ENCODE results near the gene FLYWCH2. TPM values are rescaled to one million over a fixed set of nuclear protein-coding genes. Genes with fewer than 3 reads are reported as not detected.
"Not testable (repeated sequence)": the region's sequence is repeated elsewhere in the genome, so short reads cannot be mapped to it uniquely, and the experiment has no call there.

Gene FLYWCH2
- polyA plus RNA-seq, 4 donors, result 21.1 to 30.0 (median 23.1) TPM

DNA sequence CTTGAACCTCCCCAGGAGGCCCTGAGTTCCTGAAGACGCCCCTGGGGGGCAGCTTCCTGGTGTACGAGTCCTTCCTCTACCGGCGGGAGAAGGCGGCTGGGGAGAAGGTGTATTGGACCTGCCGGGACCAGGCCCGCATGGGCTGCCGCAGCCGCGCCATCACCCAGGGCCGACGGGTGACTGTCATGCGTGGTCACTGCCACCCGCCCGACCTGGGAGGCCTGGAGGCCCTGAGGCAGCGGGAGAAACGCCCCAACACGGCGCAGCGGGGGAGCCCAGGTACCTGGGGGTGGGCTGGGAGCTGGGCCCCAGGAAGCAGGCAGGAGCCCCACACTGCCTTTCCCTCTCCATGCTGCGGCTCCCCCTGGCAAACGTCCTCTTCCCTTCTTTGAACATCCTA, 50.7 kb downstream of the FLYWCH2 start:
- no peak for DNase-seq (ENCODE audit: low read depth in 4 of 4, low spot score in 3 of 4)

DNA sequence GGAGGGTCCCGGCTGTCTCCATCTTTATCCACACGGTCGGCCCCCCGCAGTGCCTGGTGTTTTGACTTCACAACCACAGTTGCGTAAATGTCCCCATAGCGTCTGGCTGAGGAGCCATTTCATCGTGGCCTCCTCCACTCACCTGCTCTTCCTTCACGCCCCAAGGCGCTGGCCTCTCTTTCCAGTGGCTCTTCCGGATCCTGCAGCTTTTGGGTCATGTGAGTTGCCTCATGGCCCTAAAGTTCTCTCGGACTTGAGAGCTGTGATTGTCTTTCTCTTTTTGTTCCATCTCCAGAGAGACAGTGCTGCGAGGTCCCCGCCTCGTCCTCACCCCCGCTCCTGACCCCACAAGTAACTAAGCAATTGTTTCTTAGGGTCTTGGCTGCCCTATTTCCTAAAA, 51.4 kb downstream of the FLYWCH2 start:
- DNase-seq (ENCODE audit: low read depth in 4 of 4, low spot score in 3 of 4), result no peak

DNA sequence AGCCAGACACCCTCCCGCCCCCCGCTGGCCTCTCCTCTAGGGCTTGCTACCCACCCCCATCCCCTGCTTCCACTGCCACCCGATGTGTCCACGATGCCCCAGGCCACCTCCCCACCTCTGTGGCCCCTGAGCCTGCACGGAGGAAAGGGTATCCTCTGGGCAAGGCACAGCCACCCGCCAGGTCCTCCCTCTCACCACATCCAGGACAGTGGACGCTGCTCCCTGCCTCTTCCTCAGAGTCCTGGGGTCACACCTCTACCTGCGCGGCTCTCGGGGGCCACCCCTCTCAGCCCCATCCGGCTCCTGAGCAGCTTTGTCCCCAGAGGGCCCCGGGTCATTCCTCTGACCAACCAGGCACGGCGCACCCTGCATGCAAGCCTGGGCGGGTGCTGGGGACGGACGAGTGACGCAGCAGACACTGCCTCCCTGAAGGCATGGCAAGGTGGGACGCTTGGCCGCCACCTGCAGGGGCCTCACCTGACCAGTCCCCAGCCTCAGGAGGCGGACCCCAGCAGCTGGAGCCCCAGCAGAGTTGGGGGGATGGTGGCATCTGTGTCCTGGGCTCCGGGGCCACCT, 53.5 kb downstream of the FLYWCH2 start:
- DNase-seq (ENCODE audit: low read depth in 4 of 4, low spot score in 3 of 4), result no peak

DNA sequence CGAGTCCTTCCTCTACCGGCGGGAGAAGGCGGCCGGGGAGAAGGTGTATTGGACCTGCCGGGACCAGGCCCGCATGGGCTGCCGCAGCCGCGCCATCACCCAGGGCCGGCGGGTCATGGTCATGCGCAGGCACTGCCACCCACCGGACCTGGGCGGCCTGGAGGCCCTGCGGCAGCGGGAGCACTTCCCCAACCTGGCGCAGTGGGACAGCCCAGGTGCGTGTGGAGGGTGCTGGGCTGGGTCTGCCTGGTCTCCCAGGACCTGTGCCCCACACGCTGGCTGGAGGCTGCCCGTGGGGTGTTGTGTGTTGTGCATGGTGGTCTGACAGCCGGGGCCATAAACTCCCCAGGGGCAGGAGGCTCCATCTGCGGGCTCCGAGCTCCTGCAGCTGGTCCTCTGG, 54.2 kb downstream of the FLYWCH2 start:
- no peak for DNase-seq (ENCODE audit: low read depth in 4 of 4, low spot score in 3 of 4)

DNA sequence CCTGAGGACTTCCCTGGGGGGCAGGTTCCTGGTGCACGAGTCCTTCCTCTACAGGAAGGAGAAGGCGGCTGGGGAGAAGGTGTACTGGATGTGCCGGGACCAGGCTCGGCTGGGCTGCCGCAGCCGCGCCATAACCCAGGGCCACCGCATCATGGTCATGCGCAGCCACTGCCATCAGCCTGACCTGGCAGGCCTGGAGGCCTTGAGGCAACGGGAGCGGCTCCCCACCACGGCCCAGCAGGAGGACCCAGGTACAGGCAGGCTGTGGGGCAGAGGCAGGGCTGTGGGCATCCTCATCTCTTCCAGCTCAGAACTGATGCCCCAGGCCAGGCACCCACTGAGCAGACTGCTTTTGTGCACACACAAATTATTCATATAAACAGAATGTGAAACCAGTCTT, 55.2 kb downstream of the FLYWCH2 start:
- DNase-seq (ENCODE audit: low read depth in 4 of 4, low spot score in 3 of 4), result no peak

DNA sequence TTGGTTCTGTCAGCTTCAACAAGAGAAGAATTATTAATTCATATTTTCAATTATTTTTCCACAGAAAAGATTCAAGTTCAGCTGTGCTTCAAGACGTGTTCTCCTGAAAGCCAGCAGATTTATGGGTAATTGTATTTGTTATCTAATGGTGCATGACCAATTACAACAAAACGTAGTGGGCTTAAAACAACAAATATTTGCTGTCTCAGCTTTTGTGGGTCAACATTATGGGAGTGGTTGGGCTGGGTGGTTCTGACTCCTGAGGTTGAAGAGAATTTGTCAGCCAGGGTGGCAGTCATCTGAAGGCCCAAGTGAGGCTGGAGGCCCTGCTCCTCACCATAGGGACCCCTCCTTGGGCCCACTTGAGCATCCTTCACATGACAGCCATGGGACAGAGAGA, 57.0 kb downstream of the FLYWCH2 start:
- DNase-seq (ENCODE audit: low read depth in 4 of 4, low spot score in 3 of 4), result no peak

DNA sequence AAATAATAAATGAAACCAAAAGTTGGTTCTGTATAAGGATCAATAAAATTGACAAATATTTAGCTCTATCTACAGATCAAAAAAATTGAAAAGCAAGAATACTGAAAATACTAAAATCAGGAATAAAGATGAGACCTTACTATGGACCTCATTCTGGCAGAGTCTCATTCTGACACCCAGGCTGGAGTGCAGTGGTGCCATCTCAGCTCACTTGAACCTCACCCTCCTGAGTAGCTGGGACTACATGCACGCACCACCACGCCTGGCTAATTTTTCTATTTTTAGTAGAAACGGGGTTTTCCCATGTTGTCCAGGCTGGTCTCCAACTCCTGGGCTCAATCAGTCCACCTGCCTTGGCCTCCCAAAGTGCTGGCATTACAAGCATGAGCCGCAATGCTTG, 59.0 kb downstream of the FLYWCH2 start:
- DNase-seq (ENCODE audit: low read depth in 4 of 4, low spot score in 3 of 4), result no peak

DNA sequence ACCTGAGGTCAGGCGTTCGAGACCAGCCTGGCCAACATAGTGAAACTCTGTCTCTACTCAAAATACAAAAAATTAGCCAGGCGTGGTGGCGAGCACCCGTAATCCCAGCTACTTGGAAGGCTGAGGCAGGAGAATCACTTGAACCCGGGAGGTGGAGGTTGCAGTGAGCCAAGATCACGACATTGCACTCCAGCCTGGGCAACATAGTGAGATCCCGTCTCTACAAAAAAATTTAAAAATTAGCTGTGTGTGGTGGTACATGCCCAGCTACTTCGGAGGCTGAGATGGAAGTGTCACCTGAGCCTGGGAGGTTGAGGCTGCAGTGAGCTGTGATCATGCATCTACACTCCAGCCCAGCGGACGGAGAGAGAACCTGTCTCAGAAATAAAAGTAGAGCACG, 60.7 kb downstream of the FLYWCH2 start:
- not testable (repeated sequence) for DNase-seq (ENCODE audit: low read depth in 4 of 4, low spot score in 3 of 4)

DNA sequence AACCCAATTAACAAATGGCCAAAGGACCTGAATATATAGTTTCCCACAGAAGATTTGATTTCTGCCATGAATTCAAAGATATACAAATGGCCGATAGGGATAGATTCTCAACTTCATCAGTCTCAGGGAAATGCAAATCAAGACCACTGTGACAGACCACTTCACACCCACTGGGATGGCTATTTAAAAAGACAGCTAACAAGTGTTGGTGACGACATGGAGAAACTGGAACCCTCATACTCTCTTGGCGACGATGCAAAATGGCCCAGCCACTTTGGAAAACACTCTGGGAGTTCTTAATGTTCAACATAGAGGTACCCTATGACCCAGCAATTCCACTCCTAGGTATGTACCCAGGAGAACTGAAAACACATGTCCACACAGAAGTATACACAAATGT, 63.6 kb downstream of the FLYWCH2 start:
- no peak for DNase-seq (ENCODE audit: low read depth in 4 of 4, low spot score in 3 of 4)

Other genes with a start within 250 kb of the FLYWCH2 start
- 10 to 100 TPM; 19.2 to 26.0 (median 24.0) TPM for gene KCTD5, start 200.7 kb upstream of the FLYWCH2 start, polyA plus RNA-seq (ENCODE audit: insufficient read length in 4 of 4)
- gene PRSS27, start 163.0 kb upstream of the FLYWCH2 start, polyA plus RNA-seq (ENCODE audit: insufficient read length in 4 of 4), result 1 to 10 TPM in 2 of 4 donors, under 1 TPM in 2; 0.73 to 1.9 (median 1.0) TPM
- gene SRRM2, start 130.6 kb upstream of the FLYWCH2 start, polyA plus RNA-seq (ENCODE audit: insufficient read length in 4 of 4), result 100 to 1,000 TPM; 437 to 838 (median 600) TPM
- 100 to 1,000 TPM; 211 to 300 (median 224) TPM for gene ELOB, start 105.9 kb upstream of the FLYWCH2 start, polyA plus RNA-seq (ENCODE audit: insufficient read length in 4 of 4)
- under 1 TPM in 3 of 4 donors, not detected in 1; 0.18 to 0.80 (median 0.20) TPM for gene PRSS33, start 95.7 kb upstream of the FLYWCH2 start, polyA plus RNA-seq (ENCODE audit: insufficient read length in 4 of 4)
- gene PRSS41, start 84.7 kb upstream of the FLYWCH2 start, polyA plus RNA-seq (ENCODE audit: insufficient read length in 4 of 4), result not detected
- gene PRSS21, start 66.0 kb upstream of the FLYWCH2 start, polyA plus RNA-seq (ENCODE audit: insufficient read length in 4 of 4), result under 1 TPM in 1 of 4 donors, not detected in 3; 0.44 TPM
- under 1 TPM in 3 of 4 donors, not detected in 1; 0.42 to 0.50 (median 0.47) TPM for gene ZG16B, start 52.9 kb upstream of the FLYWCH2 start, polyA plus RNA-seq (ENCODE audit: insufficient read length in 4 of 4)
- gene PRSS22, start 25.0 kb upstream of the FLYWCH2 start, polyA plus RNA-seq (ENCODE audit: insufficient read length in 4 of 4), result 10 to 100 TPM in 1 of 4 donors, 1 to 10 TPM in 2, under 1 TPM in 1; 0.35 to 14.5 (median 6.9) TPM
- 10 to 100 TPM; 14.9 to 35.3 (median 18.5) TPM for gene FLYWCH1, start 28.7 kb downstream of the FLYWCH2 start, polyA plus RNA-seq (ENCODE audit: insufficient read length in 4 of 4)
- 1 to 10 TPM in 3 of 4 donors, not detected in 1; 1.4 to 2.2 (median 1.4) TPM for gene KREMEN2, start 81.1 kb downstream of the FLYWCH2 start, polyA plus RNA-seq (ENCODE audit: insufficient read length in 4 of 4)
- gene PAQR4, start 86.1 kb downstream of the FLYWCH2 start, polyA plus RNA-seq (ENCODE audit: insufficient read length in 4 of 4), result 10 to 100 TPM in 2 of 4 donors, 1 to 10 TPM in 2; 7.0 to 10.8 (median 9.8) TPM
- gene PKMYT1, start 97.2 kb downstream of the FLYWCH2 start, polyA plus RNA-seq (ENCODE audit: insufficient read length in 4 of 4), result 10 to 100 TPM; 13.1 to 26.8 (median 16.5) TPM
- gene CLDN9, start 129.7 kb downstream of the FLYWCH2 start, polyA plus RNA-seq (ENCODE audit: insufficient read length in 4 of 4), result 1 to 10 TPM in 3 of 4 donors, under 1 TPM in 1; 0.87 to 4.7 (median 2.3) TPM
- gene CLDN6, start 135.0 kb downstream of the FLYWCH2 start, polyA plus RNA-seq (ENCODE audit: insufficient read length in 4 of 4), result 10 to 100 TPM in 3 of 4 donors, 1 to 10 TPM in 1; 1.1 to 38.0 (median 32.7) TPM
- 10 to 100 TPM in 2 of 4 donors, 1 to 10 TPM in 2; 4.4 to 19.3 (median 10.7) TPM for gene TNFRSF12A, start 137.2 kb downstream of the FLYWCH2 start, polyA plus RNA-seq (ENCODE audit: insufficient read length in 4 of 4)
- 100 to 1,000 TPM in 1 of 4 donors, 10 to 100 TPM in 3; 61.3 to 102 (median 72.0) TPM for gene HCFC1R1, start 140.7 kb downstream of the FLYWCH2 start, polyA plus RNA-seq (ENCODE audit: insufficient read length in 4 of 4)
- 10 to 100 TPM; 22.9 to 36.2 (median 28.0) TPM for gene THOC6, start 140.8 kb downstream of the FLYWCH2 start, polyA plus RNA-seq (ENCODE audit: insufficient read length in 4 of 4)
- gene BICDL2, start 153.7 kb downstream of the FLYWCH2 start, polyA plus RNA-seq (ENCODE audit: insufficient read length in 4 of 4), result 1 to 10 TPM in 3 of 4 donors, under 1 TPM in 1; 0.07 to 7.7 (median 2.6) TPM
- gene MMP25, start 163.3 kb downstream of the FLYWCH2 start, polyA plus RNA-seq (ENCODE audit: insufficient read length in 4 of 4), result 1 to 10 TPM in 3 of 4 donors, under 1 TPM in 1; 0.67 to 2.7 (median 1.5) TPM
- gene IL32, start 182.4 kb downstream of the FLYWCH2 start, polyA plus RNA-seq (ENCODE audit: insufficient read length in 4 of 4), result 10 to 100 TPM; 35.1 to 45.5 (median 36.3) TPM
- gene ZSCAN10, start 216.1 kb downstream of the FLYWCH2 start, polyA plus RNA-seq (ENCODE audit: insufficient read length in 4 of 4), result under 1 TPM in 1 of 4 donors, not detected in 3; 0.20 TPM
- 10 to 100 TPM; 13.1 to 20.6 (median 15.4) TPM for gene ZNF205, start 229.4 kb downstream of the FLYWCH2 start, polyA plus RNA-seq (ENCODE audit: insufficient read length in 4 of 4)

All from left renal pelvis (tissue), 4 donors.